IPS-20b (cell line): ENCODE data around the gene DNAJC15.

Source experiments
- H3K27ac ChIP-seq: one replicate; pipeline ENCODE4 v1.5.1; 2013; ENCODE audit warnings: low read length
- H3K27me3 ChIP-seq: 2 replicates; pipeline ENCODE4 v1.6.1; 2013; ENCODE audit warnings: mild to moderate bottlenecking, low read length, inconsistent platforms; ENCODE audit not compliant: insufficient read depth
- H3K36me3 ChIP-seq: 2 replicates; pipeline ENCODE4 v1.6.1; 2013; ENCODE audit warnings: low read depth, mild to moderate bottlenecking, inconsistent platforms, low read length, moderate library complexity; ENCODE audit not compliant: insufficient read depth
- H3K4me1 ChIP-seq: 2 replicates; pipeline ENCODE4 v1.6.1; 2013; ENCODE audit warnings: mild to moderate bottlenecking, control low read depth, inconsistent platforms, low read length, moderate library complexity; ENCODE audit not compliant: insufficient read depth
- H3K4me3 ChIP-seq: 2 replicates; pipeline ENCODE4 v1.5.1; 2013; ENCODE audit warnings: mild to moderate bottlenecking, low read length, inconsistent platforms
- H3K9ac ChIP-seq: 2 replicates; pipeline ENCODE4 v1.6.1; 2013; ENCODE audit warnings: low read depth, mild to moderate bottlenecking, inconsistent platforms, low read length, moderate library complexity
- H3K9me3 ChIP-seq: 2 replicates; pipeline ENCODE4 v1.6.1; 2013; ENCODE audit warnings: mild to moderate bottlenecking, low read depth, low read length, inconsistent platforms; ENCODE audit not compliant: insufficient read depth

DNAJC15 gene

GRCh38 chr13:43077461-43077860 is 54.1 kb downstream of the DNAJC15 start:
- Histone ChIP-seq H3K27ac (no peak overlapping the region), H3K9me3 (no peaks in the 10 kb centered on the region), H3K4me1 (peaks cover 2% of the 10 kb centered on the region), H3K9ac (no peak overlapping the region), H3K4me3 (no peak overlapping the region), H3K27me3 (no peaks in the 10 kb centered on the region), H3K36me3 (peaks cover 14% of the 10 kb centered on the region; the same call in 1 of the 2 replicates)

- no peak overlapping the region for H3K27ac ChIP-seq
- H3K4me3 ChIP-seq = no peak overlapping the region
- H3K9ac ChIP-seq = no peak overlapping the region
- H3K36me3 ChIP-seq = peaks cover 14% of the 10 kb centered on the region; the same call in 1 of the 2 replicates
- H3K9me3 ChIP-seq = no peaks in the 10 kb centered on the region
- no peaks in the 10 kb centered on the region for H3K4me1 ChIP-seq
- no peaks in the 10 kb centered on the region for H3K27me3 ChIP-seq
These were observed 54.5 kb downstream of the DNAJC15 start for GRCh38 chr13:43077906-43078305.

GRCh38 chr13:43078399-43078798 is 55.0 kb downstream of the DNAJC15 start:
- no peaks in the 10 kb centered on the region for H3K4me1 ChIP-seq
- H3K36me3 ChIP-seq = peaks cover 14% of the 10 kb centered on the region; the same call in 1 of the 2 replicates

GRCh38 chr13:43079392-43079931 is 56.1 kb downstream of the DNAJC15 start:
- Histone ChIP-seq H3K27ac (no peak overlapping the region), H3K9ac (no peak overlapping the region), H3K36me3 (peaks cover 14% of the 10 kb centered on the region; the same call in 1 of the 2 replicates), H3K27me3 (no peaks in the 10 kb centered on the region), H3K4me3 (no peak overlapping the region), H3K9me3 (no peaks in the 10 kb centered on the region), H3K4me1 (no peaks in the 10 kb centered on the region)

More at GRCh38 chr13:43078399-43078798, 55.0 kb downstream of the DNAJC15 start:
- Histone ChIP-seq H3K4me3 (no peak overlapping the region), H3K9ac (no peak overlapping the region), H3K27me3 (no peaks in the 10 kb centered on the region), H3K9me3 (no peaks in the 10 kb centered on the region), H3K27ac (no peak overlapping the region)

GRCh38 chr13:43080199-43080598 is 56.8 kb downstream of the DNAJC15 start:
- no peaks in the 10 kb centered on the region for H3K4me1 ChIP-seq
- peaks cover 14% of the 10 kb centered on the region; the same call in 1 of the 2 replicates for H3K36me3 ChIP-seq
- no peak overlapping the region for H3K27ac ChIP-seq
- no peak overlapping the region for H3K4me3 ChIP-seq
- H3K9ac ChIP-seq = no peak overlapping the region
- no peaks in the 10 kb centered on the region for H3K9me3 ChIP-seq
- H3K27me3 ChIP-seq = no peaks in the 10 kb centered on the region

- Histone ChIP-seq H3K27ac (no peak overlapping the region), H3K9ac (no peak overlapping the region), H3K9me3 (no peaks in the 10 kb centered on the region), H3K4me1 (no peaks in the 10 kb centered on the region), H3K27me3 (no peaks in the 10 kb centered on the region), H3K4me3 (no peak overlapping the region), H3K36me3 (peaks cover 14% of the 10 kb centered on the region; the same call in 1 of the 2 replicates)
These were observed 58.5 kb downstream of the DNAJC15 start for GRCh38 chr13:43081866-43082265.

- Histone ChIP-seq H3K36me3 (peaks cover 12% of the 10 kb centered on the region; the same call in 1 of the 2 replicates), H3K27me3 (no peaks in the 10 kb centered on the region), H3K4me1 (no peaks in the 10 kb centered on the region), H3K9ac (no peak overlapping the region), H3K27ac (no peak overlapping the region), H3K4me3 (no peak overlapping the region), H3K9me3 (no peaks in the 10 kb centered on the region)
These were observed 60.4 kb downstream of the DNAJC15 start for GRCh38 chr13:43083750-43084149.

- Histone ChIP-seq H3K4me3 (no peak overlapping the region), H3K27me3 (no peaks in the 10 kb centered on the region), H3K9me3 (peaks cover 2% of the 10 kb centered on the region; the same call in 1 of the 2 replicates), H3K27ac (no peak overlapping the region), H3K9ac (no peak overlapping the region), H3K36me3 (peaks cover 11% of the 10 kb centered on the region), H3K4me1 (no peaks in the 10 kb centered on the region)
These were observed 62.2 kb downstream of the DNAJC15 start for GRCh38 chr13:43085545-43085944.

- Histone ChIP-seq H3K4me3 (no peak overlapping the region), H3K27ac (no peak overlapping the region), H3K36me3 (peaks cover 9% of the 10 kb centered on the region), H3K4me1 (no peaks in the 10 kb centered on the region), H3K27me3 (no peaks in the 10 kb centered on the region), H3K9ac (no peak overlapping the region), H3K9me3 (peaks cover 2% of the 10 kb centered on the region; the same call in 1 of the 2 replicates)
These were observed 62.8 kb downstream of the DNAJC15 start for GRCh38 chr13:43086181-43086580.

GRCh38 chr13:43088093-43088511 is 64.7 kb downstream of the DNAJC15 start:
- Histone ChIP-seq H3K27me3 (no peaks in the 10 kb centered on the region), H3K27ac (no peak overlapping the region), H3K9ac (no peak overlapping the region), H3K4me3 (no peak overlapping the region), H3K4me1 (no peaks in the 10 kb centered on the region), H3K9me3 (peaks cover 2% of the 10 kb centered on the region; the same call in 1 of the 2 replicates), H3K36me3 (peaks cover 9% of the 10 kb centered on the region)

- Histone ChIP-seq H3K4me1 (no peaks in the 10 kb centered on the region), H3K4me3 (no peak overlapping the region), H3K9me3 (peaks cover 2% of the 10 kb centered on the region; the same call in 1 of the 2 replicates), H3K36me3 (peaks cover 9% of the 10 kb centered on the region), H3K27me3 (no peaks in the 10 kb centered on the region), H3K9ac (no peak overlapping the region), H3K27ac (no peak overlapping the region)
These were observed 66.6 kb downstream of the DNAJC15 start for GRCh38 chr13:43089912-43090498.

- H3K9me3 ChIP-seq = no peaks in the 10 kb centered on the region; the same call in 1 of the 2 replicates
- H3K4me3 ChIP-seq = no peak overlapping the region
- no peak overlapping the region for H3K9ac ChIP-seq
- peaks cover 2% of the 10 kb centered on the region; the same call in 1 of the 2 replicates for H3K36me3 ChIP-seq
- no peak overlapping the region for H3K27ac ChIP-seq
- H3K4me1 ChIP-seq = no peaks in the 10 kb centered on the region
- H3K27me3 ChIP-seq = no peaks in the 10 kb centered on the region
These were observed 71.5 kb downstream of the DNAJC15 start for GRCh38 chr13:43094901-43095300.
